Ishikawa (cell line): ENCODE measurements around the gene RPL3.
A peak's percentile ranks its signal among the peaks of the same experiment; 100 is the strongest.

Source experiments
- CEBPB ChIP-seq: IDR thresholded peaks from 2 replicates; pipeline ENCODE4 v1.6.1; 2012
- CREB1 ChIP-seq: IDR thresholded peaks from 2 replicates; pipeline ENCODE4 v1.6.1; 2012; ENCODE audit warnings: low read depth
- EGR1 ChIP-seq: IDR thresholded peaks from 2 replicates; pipeline ENCODE4 v1.6.1; 2012
- EP300 ChIP-seq: IDR thresholded peaks from 2 replicates; pipeline ENCODE4 v1.6.1; 2012; ENCODE audit warnings: borderline replicate concordance
- FOXM1 ChIP-seq: IDR thresholded peaks from 2 replicates; pipeline ENCODE4 v1.6.1; 2012; ENCODE audit warnings: low read depth, borderline replicate concordance
- NFIC ChIP-seq: IDR thresholded peaks from 2 replicates; pipeline ENCODE4 v1.6.1; 2012
- RAD21 ChIP-seq: IDR thresholded peaks from 2 replicates; pipeline ENCODE4 v1.6.1; 2012; ENCODE audit warnings: low read depth
- TAF1 ChIP-seq: IDR thresholded peaks from 2 replicates; pipeline ENCODE4 v1.6.1; 2012; ENCODE audit warnings: low read depth, mild to moderate bottlenecking
- TCF12 ChIP-seq: IDR thresholded peaks from 2 replicates; pipeline ENCODE4 v1.6.1; 2012; ENCODE audit warnings: low read depth
- TEAD4 ChIP-seq: IDR thresholded peaks from 2 replicates; pipeline ENCODE4 v1.6.1; 2012
- YY1 ChIP-seq: IDR thresholded peaks from 2 replicates; pipeline ENCODE4 v1.6.1; 2012; ENCODE audit warnings: low read depth
- ZBTB7A ChIP-seq: IDR thresholded peaks from 2 replicates; pipeline ENCODE4 v1.6.1; 2012; ENCODE audit warnings: low read depth
- TF ChIP-seq, protein P1 (sequence below): IDR thresholded peaks from 2 replicates; pipeline ENCODE4 v1.6.1; 2012
- TF ChIP-seq, protein P2 (sequence below): IDR thresholded peaks from 2 replicates; pipeline ENCODE4 v1.6.1; 2012; ENCODE audit warnings: low read depth, mild to moderate bottlenecking
- TF ChIP-seq, protein P3 (sequence below): IDR thresholded peaks from 2 replicates; pipeline ENCODE4 v1.6.1; 2012

The RPL3 gene

DNA sequence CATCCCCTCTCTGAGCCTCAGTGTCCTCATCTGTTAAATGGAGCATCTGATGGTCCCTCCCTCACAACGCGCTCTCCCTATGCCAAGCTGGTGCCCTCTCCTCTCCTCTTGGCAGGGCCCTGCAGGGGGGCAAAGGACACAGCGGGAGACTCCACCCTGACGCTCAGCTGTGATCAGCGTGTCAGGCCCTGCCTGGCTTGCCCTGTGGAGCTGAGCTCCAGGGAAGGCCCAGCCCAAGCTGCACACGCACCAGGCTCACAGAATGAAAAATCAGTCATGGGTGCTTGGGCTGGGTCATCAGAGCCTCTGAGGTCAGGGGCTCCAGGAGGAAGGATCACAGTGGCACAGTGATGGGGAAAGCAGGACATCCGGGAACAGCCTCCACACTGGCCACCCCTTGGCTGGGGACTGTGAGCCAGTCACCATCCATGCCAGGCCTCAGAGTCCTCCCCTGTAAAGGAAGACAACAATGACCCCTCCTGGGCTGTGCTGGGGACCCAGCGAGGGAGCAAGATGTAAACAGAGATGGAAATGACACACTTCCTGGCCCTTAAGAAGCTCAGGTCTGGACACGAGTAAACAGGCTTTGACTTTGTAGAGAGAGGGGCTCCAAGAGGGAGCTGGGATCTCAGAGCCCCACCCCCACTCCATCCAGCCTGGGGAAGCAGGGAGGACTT, 36.6 kb downstream of the RPL3 start:
- no peak for TF ChIP-seq TAF1
- no peak for TF ChIP-seq TEAD4
- no peak for TF ChIP-seq ZBTB7A
- TF ChIP-seq RAD21 = 0 out of 2 replicates have a peak, but pooled peaks have one; percentile 33

- TF ChIP-seq TCF12 (no peak), EGR1 (no peak), CREB1 (no peak), YY1 (no peak), EP300 (no peak), RAD21 (no peak), TAF1 (no peak), FOXM1 (no peak), TEAD4 (no peak), NFIC (no peak), ZBTB7A (no peak)
- TF ChIP-seq, protein P1, sequence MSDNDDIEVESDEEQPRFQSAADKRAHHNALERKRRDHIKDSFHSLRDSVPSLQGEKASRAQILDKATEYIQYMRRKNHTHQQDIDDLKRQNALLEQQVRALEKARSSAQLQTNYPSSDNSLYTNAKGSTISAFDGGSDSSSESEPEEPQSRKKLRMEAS = no peak
- TF ChIP-seq, protein P2, sequence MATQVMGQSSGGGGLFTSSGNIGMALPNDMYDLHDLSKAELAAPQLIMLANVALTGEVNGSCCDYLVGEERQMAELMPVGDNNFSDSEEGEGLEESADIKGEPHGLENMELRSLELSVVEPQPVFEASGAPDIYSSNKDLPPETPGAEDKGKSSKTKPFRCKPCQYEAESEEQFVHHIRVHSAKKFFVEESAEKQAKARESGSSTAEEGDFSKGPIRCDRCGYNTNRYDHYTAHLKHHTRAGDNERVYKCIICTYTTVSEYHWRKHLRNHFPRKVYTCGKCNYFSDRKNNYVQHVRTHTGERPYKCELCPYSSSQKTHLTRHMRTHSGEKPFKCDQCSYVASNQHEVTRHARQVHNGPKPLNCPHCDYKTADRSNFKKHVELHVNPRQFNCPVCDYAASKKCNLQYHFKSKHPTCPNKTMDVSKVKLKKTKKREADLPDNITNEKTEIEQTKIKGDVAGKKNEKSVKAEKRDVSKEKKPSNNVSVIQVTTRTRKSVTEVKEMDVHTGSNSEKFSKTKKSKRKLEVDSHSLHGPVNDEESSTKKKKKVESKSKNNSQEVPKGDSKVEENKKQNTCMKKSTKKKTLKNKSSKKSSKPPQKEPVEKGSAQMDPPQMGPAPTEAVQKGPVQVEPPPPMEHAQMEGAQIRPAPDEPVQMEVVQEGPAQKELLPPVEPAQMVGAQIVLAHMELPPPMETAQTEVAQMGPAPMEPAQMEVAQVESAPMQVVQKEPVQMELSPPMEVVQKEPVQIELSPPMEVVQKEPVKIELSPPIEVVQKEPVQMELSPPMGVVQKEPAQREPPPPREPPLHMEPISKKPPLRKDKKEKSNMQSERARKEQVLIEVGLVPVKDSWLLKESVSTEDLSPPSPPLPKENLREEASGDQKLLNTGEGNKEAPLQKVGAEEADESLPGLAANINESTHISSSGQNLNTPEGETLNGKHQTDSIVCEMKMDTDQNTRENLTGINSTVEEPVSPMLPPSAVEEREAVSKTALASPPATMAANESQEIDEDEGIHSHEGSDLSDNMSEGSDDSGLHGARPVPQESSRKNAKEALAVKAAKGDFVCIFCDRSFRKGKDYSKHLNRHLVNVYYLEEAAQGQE = no peak
- TF ChIP-seq, protein P3, sequence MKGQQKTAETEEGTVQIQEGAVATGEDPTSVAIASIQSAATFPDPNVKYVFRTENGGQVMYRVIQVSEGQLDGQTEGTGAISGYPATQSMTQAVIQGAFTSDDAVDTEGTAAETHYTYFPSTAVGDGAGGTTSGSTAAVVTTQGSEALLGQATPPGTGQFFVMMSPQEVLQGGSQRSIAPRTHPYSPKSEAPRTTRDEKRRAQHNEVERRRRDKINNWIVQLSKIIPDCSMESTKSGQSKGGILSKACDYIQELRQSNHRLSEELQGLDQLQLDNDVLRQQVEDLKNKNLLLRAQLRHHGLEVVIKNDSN = no peak
Observed at GRCh38 chr22:39281126-39281525, 38.3 kb downstream of the RPL3 start.

DNA sequence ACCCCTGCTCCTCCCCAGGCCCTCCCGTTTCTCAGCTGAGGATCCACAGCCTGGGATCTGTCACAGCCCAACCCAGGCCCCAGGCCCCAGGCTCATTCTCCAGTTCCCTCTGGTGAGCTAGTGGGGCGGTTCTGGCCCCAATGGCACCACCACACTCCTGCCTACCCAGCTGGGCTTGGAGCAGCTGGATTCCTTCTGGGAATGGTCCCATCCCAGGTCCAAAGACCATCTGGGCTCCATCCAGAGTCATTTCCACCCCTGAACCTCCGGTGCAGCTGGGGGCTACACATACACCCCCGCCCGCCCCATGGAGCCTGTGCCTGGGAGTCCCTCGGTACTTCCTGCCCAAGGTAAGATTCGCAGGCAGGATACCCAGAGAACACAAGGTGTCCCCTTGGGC, 39.2 kb downstream of the RPL3 start:
- TF ChIP-seq EGR1 (no peak), CREB1 (no peak), NFIC (no peak), TCF12 (no peak), RAD21 (no peak)
- TF ChIP-seq, protein P3 = no peak

- no peak for TF ChIP-seq TEAD4
- no peak for TF ChIP-seq CREB1
- no peak for TF ChIP-seq TCF12
- TF ChIP-seq, protein P2 = no peak
- no peak for TF ChIP-seq YY1
Observed at GRCh38 chr22:39279170-39279850, 40.1 kb downstream of the RPL3 start.

GRCh38 chr22:39278040-39278439, 41.4 kb downstream of the RPL3 start:
- TF ChIP-seq EP300 (no peak), EGR1 (no peak), CEBPB (no peak), FOXM1 (no peak), NFIC (no peak), TAF1 (no peak), YY1 (no peak), ZBTB7A (no peak), RAD21 (no peak), CREB1 (no peak), TEAD4 (no peak), TCF12 (no peak)
- TF ChIP-seq, protein P1 = no peak
- TF ChIP-seq, protein P2 = no peak
- TF ChIP-seq, protein P3 = no peak
